ENCODE measurements around the gene DMGDH. TPM values are rescaled to one million over a fixed set of nuclear protein-coding genes. Genes with fewer than 3 reads are reported as not detected.

Gene DMGDH
- total RNA-seq, 1 experiment from 2014 or later, result not detected

GRCh38 chr5:78971998-78972397 is 97.5 kb downstream of the DMGDH start:
- no peak overlapping the region for H3K4ac ChIP-seq (ENCODE audit: low read depth, low read length)
- H2BK5ac ChIP-seq (ENCODE audit: insufficient read length, low read length), result no peak overlapping the region
- no peak overlapping the region for H3K14ac ChIP-seq (ENCODE audit: insufficient read depth, low read length)
- H3K4me1 ChIP-seq (ENCODE audit: insufficient read depth, low read length), result peaks cover 3% of the 10 kb centered on the region; the same call in 1 of the 2 replicates
- no peak overlapping the region for H3T11ph ChIP-seq (ENCODE audit: low read length)
- H2AFZ ChIP-seq (ENCODE audit: low read length), result no peak overlapping the region
- no peak overlapping the region for H2BK15ac ChIP-seq (ENCODE audit: low read depth, low read length)
- H3K79me1 ChIP-seq (ENCODE audit: insufficient read depth, low read depth, low read length, poor library complexity, severe bottlenecking), result no peaks in the 10 kb centered on the region
- no peak overlapping the region for H3K18ac ChIP-seq (ENCODE audit: insufficient read length, low read depth, low read length)
- DNase-seq, result no peak
- H3K9me3 ChIP-seq (ENCODE audit: control insufficient read depth, low read depth, low read length), result no peaks in the 10 kb centered on the region
- H3K27me3 ChIP-seq (ENCODE audit: insufficient read depth, low read length), result no peaks in the 10 kb centered on the region
- H3K4me2 ChIP-seq (ENCODE audit: insufficient read depth, insufficient read length, low read length), result no peak overlapping the region
- H3K36me3 Mint-ChIP-seq (ENCODE audit: insufficient read depth in 1 of 3, low read depth in 3 of 3), result peaks cover 0 to 5% (median 0%) of the 10 kb centered on the region in 3 experiments; a peak in 1 of 7 replicates
- no peak overlapping the region for H3K56ac ChIP-seq (ENCODE audit: insufficient read length, low read depth, low read length)
- H3K27ac ChIP-seq (ENCODE audit: insufficient read length, low read depth, low read length), result no peak overlapping the region
- H4K91ac ChIP-seq (ENCODE audit: insufficient read length, low read depth, low read length), result no peak overlapping the region
- no peak overlapping the region for H2BK12ac ChIP-seq (ENCODE audit: insufficient read length, low read depth, low read length)
- H4K8ac ChIP-seq (replicated peaks; ENCODE audit: insufficient read length, low read depth, low read length), result no peak overlapping the region
- H3K4me1 Mint-ChIP-seq, result peaks cover 24 to 25% of the 10 kb centered on the region in 2 experiments
- TF ChIP-seq, protein P1, sequence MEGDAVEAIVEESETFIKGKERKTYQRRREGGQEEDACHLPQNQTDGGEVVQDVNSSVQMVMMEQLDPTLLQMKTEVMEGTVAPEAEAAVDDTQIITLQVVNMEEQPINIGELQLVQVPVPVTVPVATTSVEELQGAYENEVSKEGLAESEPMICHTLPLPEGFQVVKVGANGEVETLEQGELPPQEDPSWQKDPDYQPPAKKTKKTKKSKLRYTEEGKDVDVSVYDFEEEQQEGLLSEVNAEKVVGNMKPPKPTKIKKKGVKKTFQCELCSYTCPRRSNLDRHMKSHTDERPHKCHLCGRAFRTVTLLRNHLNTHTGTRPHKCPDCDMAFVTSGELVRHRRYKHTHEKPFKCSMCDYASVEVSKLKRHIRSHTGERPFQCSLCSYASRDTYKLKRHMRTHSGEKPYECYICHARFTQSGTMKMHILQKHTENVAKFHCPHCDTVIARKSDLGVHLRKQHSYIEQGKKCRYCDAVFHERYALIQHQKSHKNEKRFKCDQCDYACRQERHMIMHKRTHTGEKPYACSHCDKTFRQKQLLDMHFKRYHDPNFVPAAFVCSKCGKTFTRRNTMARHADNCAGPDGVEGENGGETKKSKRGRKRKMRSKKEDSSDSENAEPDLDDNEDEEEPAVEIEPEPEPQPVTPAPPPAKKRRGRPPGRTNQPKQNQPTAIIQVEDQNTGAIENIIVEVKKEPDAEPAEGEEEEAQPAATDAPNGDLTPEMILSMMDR (conservative IDR thresholded peaks at IDR 0.05), result no peak
- no peak overlapping the region for H3K9ac ChIP-seq (ENCODE audit: extremely low read depth, insufficient read length, low read length)
- H3K23ac ChIP-seq (ENCODE audit: insufficient read length, low read depth, low read length), result no peak overlapping the region
- H3K23me2 ChIP-seq (ENCODE audit: insufficient read length, low read depth, low read length, poor library complexity, severe bottlenecking), result no peaks in the 10 kb centered on the region
- H3K79me2 ChIP-seq (ENCODE audit: insufficient read depth, low read length), result no peaks in the 10 kb centered on the region; the same call in 1 of the 2 replicates
- no peaks in the 10 kb centered on the region for H4K20me1 ChIP-seq (ENCODE audit: control insufficient read depth, insufficient read depth, insufficient read length)
- H3K4me3 Mint-ChIP-seq, result no peak overlapping the region
- no CpG with 5 or more reads among the region's 2 CpGs for WGBS (ENCODE audit: extremely low coverage, insufficient read length, low lambda C conversion rate)
- no peak overlapping the region for H2AK5ac ChIP-seq (ENCODE audit: insufficient read length, low read length)
- H3K9me3 Mint-ChIP-seq, result no peaks in the 10 kb centered on the region
- no peak overlapping the region for H2BK20ac ChIP-seq (ENCODE audit: low read depth, low read length, poor library complexity, severe bottlenecking)
- H3K27me3 Mint-ChIP-seq (ENCODE audit: low read depth), result no peaks in the 10 kb centered on the region
- no peak overlapping the region for H4K5ac ChIP-seq (ENCODE audit: insufficient read length, low read depth, low read length)
- no peak overlapping the region for H3K27ac Mint-ChIP-seq
- no peak overlapping the region for H2BK120ac ChIP-seq (ENCODE audit: low read depth, low read length, poor library complexity, severe bottlenecking)

All from H9 (cell line).